HG03469 (cell line): ENCODE results near the gene ZNF844.
A peak's percentile ranks its signal among the peaks of the same experiment; 100 is the strongest.
"Not testable (repeated sequence)": the region's sequence is repeated elsewhere in the genome, so short reads cannot be mapped to it uniquely, and the experiment has no call there.

Source experiments
- ATAC-seq: cut with Tn5 transposase; IDR thresholded peaks from one replicate; pipeline ENCODE4 v1.9.1; 2021; ENCODE audit warnings: mild to moderate bottlenecking, moderate library complexity, moderate number of reproducible peaks; ENCODE audit not compliant: unreplicated experiment

Gene ZNF844

DNA sequence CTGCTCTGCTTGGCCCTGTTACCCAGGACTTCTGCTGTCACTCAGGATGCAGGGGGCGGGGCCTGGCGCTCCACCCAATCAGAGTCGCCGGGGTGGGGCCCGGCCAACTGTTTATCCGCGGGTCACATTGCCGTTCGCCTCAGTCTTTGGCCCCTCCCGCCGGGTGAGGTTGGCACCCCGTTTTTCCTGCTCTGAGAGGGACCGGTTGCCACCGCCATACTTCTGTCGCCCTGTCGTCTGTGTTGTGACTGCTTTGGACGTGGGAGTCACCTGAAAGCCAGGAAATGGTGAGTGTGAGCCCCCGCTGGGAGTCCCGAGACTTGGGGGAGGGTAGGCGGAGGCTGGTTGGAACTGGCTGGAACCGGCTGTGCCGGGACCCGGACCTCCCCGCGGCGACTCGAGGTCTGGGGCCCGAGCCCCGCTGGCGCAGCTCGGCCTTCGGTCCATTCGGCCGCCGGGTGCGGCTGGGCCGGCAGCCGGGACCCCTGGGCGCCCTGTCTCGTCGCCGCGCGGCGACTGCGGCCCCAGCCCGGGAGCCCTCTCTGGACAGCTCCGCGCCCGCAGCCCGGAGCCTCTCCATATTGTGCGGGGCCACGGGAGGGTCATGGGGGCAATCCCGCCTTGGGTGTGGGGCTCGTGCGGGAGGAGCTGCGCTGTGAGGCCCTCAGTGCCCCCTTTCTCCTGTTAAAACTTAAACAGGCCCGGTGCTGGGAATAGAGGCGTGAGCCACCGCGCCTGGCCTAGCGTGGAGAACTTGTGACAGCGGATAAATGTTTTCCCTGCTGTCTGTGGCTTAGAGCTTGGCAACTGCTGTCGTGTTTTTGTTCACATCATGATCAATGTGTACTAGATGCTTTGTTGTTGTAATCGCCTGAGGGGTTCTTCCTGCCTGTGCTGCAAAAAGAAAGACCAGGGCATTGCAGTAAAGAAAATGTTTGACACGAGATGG, at the start of gene ZNF844:
TSS of gene ZNF844 (plus strand) at position 142 of the 949 bp plus-strand sequence. CDS start at position 285, 143 bp downstream.
- peak; percentile 42 for ATAC-seq

DNA sequence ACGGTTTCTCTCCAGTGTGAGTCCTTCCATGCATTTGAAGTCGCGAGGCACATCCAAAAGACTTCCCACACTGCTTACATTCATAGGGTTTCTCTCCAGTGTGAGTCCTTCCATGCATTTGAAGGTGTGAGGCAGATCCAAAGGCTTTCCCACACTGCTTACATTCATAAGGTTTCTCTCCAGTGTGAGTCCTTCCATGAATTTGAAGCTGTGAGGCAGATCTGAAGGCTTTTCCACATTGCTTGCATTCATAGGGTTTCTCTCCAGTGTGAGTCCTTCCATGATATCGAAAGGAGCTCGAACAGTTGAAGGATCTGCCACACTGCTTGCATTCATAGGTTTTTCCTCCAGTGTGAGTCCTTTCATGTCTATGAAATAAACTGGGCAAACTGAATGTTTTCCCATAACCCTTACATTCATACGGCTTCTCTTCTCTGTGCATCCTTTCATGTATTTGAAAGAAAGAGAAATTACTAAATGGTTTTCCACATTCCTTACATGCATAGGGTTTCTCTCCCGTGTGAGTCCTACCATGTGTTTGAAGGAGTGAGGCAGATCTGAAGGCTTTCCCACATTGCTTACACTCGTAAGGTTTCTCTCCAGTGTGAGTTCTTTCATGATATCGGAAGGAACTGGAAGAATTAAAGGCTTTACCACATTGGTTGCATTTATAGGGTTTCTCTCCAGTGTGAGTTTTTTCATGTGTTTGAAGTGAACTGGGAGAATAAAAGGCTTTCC, 49.3 kb upstream of the ZNF844 start:
- ATAC-seq: no peak

DNA sequence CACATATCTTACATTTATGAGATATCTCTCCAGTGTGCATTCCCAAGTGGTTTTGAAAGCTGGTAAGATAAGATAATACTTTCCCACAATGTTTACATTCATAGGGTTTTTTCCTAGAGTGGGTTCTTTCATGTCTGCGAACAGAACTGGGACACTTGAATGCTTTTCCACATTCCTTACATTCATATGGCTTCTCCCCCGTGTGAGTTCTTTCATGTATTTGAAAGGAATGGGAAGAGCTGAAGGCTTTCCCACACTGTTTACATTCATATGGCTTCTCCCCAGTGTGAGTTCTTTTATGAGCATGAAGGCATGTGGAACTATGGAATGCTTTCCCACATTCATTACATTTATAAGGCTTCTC, 48.8 kb upstream of the ZNF844 start:
- ATAC-seq: no peak

DNA sequence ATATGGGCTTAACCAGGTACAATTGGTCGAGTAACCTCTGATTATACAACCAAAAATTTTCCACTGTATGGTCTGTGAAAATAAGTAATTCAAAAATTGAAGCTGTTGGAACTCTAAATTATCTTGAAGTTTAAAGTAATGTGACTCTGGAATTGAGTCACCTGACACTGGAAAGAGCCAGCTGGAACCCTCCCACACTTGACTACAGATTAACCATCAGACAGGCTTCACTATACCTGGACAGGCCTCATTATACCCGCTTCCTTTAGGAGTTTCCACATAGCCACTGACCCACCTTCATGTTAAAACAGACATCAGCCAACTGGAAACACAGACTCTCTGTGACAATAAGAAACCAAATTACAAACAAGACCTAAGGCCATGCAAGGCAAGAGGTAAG, 30.3 kb upstream of the ZNF844 start:
- no peak for ATAC-seq

DNA sequence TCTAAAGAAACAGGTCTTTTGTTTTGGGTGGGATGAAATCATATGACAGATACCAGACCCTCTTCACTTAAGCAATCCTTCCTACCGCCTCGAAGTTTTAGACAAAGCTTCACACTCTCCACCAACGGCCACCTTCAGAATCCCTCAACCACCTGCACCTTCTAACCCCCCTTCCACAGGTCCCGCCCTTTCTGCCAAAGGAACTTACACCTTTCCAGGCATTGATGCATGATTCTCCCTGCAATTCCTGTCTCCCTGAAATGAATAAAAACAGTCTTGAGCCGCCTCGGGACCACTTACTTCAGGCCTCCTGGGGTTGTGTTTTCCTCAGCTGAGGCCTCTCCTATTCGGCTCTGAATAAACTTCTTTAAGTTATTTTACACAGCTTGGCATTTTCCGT, 29.9 kb upstream of the ZNF844 start:
- ATAC-seq: no peak

DNA sequence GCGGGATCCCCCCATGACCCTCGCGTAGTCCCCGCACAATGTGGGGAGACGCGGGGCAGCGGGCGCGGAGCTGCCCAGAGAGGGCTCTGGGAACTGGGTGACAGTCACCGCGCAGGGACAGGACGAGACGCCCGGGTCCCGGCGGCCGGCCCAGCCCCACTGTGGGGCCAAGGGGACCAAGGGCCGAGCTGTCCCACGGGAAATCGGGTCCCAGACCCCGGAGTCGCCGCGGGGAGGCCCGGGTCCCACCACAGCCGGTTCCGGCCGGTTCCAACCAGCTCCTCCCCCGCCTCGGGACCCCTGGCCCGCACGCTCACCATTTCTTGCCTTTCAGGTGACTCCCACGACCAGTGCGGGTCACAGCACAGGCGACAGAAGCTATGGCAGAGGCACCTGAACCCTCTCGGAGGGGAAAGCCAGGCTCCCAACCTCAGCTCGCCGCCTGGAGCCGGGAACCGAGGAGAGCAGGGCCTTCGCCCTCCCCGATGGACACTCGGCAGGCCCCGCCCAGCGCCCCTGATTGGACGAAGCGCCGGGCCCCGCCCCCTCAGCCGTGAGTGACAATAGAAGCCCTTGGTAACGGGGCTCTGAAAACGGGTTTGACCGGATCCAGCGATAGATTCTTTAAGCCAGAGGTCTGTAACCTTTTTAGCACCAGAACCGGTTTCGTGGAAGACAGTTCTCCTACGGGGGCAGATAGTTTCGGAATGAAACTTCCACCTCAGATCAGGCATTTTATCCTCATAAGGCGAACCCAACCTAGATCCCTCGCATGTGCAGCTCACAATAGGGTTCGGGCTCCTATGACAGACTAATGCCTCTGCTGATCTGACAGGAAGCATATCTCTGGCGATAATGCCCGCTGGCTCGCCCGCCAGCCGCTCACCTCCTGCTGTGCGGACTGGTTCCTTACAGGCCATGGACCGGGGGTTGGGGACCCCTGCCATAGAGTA, 29.0 kb upstream of the ZNF844 start, which contains the start of gene ZNF433:
TSS of gene ZNF433 (minus strand) at position 460 of the 953 bp plus-strand sequence. CDS start at position 320, 140 bp downstream.
- ATAC-seq: no peak

DNA sequence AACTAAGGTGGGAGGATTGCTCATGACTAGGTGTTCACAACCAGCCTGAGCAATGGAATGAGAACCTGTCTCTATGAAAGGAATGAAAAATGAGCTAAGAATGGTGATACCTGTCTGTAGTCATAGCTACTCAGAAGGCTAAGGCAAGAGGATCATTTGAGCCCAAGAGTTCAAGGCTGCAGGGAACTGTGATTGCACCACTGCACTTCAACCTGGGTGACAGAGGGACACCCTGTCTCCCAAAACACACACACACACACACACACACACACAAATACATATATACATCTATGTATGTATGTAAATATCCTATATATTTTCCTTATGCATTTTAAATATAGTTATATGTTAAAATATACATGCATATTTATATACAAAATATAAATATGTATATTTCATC, 21.6 kb upstream of the ZNF844 start:
- no peak for ATAC-seq

DNA sequence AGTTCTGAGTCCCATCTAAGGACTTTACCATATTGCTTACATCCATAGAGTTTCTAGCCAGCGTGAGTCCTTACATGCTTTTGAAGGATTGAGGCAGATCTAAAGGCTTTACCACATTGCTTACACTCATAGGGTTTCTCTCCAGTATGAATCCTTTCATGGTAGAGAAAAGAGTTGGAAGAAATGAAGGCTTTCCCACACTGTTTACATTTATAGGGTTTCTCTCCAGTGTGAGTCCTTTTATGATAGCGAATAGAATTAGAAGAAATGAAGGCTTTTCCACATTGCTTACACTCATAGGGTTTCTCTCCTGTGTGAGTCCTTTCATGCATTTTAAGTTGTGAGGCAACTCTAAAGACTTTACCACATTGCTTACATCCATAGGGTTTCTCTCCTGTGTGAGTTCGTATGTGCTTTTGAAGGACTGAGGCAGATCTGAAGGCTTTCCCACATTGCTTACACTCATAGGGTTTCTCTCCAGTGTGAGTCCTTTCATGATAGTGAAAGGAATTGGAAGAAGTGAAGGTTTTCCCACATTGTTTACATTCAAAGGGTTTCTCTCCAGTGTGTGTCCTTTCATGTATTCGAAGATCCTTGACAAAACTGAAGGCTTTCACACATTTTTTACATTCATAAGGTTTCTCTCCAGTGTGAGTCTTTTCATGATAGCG, 20.6 kb upstream of the ZNF844 start:
- no peak for ATAC-seq

DNA sequence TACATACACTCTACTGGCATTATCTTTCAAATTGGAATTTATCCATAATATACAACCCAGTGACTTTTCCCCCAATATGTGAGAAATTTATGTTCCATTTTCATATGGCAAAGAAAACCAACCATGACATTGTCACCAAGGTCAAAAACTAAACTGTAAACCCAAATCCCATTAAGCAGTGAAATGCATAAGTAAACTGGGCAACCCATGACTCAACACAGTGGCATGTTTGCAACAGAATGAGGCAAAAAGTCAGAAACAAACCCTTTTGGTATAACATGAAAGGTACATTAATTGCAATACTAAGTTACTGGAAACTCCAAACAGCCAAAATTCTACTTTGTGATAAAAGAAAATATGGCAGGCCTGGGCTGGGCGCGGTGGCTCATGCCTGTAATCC, 16.7 kb upstream of the ZNF844 start:
- ATAC-seq: no peak

DNA sequence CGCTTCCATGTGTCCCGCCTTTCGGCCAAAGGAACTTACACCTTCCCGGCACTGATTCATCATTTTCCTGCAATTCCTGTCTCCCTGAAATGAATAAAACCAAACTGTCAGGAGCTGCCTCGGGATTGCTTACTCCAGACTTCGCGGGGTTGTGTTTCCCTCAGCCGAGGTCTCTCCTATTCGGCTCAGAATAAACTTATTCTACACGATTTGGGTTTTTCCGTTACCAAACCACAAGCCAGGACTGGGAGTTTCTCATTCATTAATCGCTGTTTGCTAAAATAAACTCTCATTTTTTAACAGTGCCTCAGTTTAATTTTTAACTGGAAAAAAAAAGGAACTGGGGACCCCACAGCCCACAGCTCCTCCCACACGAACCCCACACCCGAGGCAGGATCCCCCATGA, 12.4 kb upstream of the ZNF844 start:
- ATAC-seq: no peak

DNA sequence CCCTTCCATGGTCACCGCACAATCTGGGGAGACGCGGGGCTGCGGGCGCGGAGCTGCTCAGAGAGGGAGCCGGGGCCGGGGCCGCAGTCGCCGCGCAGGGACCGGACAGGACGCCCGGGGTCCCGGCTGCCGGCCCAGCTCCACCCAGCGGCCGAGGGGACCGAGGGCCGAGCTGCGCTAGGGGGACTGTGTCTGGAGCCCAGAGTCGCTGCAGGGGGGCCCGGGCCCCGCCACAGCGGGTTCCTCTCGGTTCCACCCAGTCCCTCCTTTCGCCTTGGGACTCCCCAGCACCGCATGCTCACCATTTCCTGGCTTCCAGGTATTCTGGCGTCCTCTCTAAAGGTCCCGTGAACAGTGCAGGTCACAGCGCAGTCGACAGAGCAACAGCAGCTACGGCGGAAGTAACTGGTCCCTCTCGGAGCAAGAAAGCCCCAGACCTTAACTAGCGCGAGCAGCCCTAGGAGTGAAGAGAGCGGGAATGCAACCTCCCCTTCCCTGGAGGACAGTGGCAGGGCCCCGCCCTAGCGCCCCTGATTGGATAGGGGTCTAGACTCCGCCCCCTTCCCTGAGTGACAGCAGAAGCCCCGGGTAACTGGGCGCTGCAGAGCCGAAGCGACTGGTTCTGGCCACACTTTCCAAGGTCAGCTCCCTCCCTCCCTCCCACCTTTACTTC, 11.9 kb upstream of the ZNF844 start, which contains the start of gene ZNF878:
TSS of gene ZNF878 (minus strand) at position 465 of the 673 bp plus-strand sequence. CDS start at position 305, 160 bp downstream.
- ATAC-seq: no peak

DNA sequence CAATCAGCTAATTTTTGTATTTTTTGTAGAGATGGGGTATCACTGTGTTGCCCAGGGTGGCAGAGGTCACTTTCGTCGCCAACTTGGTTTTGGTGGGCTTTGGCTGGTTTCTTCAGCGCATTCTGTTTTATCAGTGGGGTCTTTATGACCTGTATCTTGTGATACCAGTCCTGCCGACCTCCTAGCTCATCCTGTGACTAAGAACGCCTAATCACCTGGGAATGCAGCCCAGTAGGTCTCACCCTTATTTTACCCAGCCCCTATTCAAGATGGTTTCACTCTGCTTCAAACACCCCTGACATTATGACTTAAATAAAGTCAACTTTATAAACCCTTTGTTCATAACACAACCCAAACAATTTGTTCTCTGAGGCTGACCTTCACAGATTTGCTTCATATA, 8.7 kb upstream of the ZNF844 start:
- ATAC-seq: no peak

DNA sequence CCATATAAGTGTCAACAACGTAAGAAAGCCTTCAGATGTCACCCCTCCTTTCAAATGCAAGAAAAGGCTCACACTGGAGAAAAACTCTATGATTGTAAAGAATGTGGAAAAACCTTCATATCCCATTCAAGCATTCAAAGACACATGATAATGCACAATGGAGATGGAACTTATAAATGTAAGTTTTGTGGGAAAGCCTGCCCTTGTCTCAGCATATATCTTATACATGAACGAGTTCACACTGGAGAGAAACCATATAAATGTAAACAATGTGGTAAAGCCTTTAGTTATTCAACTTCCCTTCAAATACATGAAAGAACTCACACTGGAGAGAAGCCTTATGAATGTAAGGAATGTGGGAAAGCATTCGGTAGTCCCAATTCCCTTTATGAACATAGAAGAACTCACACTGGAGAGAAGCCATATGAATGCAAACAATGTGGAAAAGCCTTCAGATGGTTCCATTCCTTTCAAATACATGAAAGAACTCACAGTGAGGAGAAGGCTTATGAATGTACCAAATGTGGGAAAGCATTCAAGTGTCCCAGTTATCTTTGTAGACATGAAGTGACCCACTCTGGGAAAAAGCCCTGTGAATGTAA, 11.1 kb downstream of the ZNF844 start:
- no peak for ATAC-seq

DNA sequence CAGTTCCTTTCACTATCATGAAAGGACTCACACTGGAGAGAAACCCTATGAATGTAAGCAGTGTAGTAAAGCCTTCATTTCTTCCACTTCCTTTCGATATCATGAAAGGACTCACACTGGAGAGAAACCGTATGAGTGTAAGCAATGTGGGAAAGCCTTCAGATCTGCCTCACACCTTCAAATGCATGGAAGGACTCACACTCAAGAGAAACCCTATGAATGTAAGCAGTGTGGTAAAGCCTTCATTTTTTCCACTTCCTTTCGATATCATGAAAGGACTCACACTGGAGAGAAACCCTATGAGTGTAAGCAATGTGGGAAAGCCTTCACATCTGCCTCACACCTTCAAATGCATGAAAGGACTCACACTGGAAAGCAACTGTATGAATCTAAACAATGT, 11.8 kb downstream of the ZNF844 start:
- not testable (repeated sequence) for ATAC-seq

DNA sequence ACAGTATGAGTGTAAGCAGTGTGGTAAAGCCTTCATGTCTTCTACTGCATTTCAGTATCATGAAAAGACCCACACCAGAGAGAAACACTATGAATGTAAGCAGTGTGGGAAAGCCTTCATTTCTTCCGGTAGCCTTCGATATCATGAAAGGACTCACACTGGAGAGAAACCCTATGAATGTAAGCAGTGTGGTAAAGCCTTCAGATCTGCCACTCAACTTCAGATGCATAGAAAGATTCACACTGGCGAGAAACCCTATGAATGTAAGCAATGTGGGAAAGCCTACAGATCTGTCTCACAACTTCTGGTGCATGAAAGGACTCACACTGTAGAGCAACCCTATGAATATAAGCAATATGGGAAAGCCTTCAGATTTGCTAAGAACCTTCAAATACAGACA, 12.8 kb downstream of the ZNF844 start:
- no peak for ATAC-seq

DNA sequence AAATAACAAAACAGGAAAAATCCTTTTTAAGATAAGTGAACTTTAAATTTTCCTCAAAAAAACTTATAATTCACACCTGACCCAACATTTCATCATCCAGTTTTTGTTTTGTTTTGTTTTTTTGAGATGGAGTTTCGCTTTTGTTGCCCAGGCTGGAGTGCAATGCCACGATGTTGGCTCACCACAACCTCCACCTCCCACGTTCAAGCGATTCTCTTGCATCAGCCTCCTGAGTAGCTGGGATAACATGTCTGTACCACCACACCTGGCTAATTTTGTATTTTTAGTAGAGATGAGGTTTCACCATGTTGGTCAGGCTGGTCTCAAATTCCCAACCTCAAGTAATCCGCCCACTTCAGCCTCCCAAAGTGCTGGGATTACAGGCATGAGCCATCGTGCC, 18.8 kb downstream of the ZNF844 start:
- not testable (repeated sequence) for ATAC-seq

DNA sequence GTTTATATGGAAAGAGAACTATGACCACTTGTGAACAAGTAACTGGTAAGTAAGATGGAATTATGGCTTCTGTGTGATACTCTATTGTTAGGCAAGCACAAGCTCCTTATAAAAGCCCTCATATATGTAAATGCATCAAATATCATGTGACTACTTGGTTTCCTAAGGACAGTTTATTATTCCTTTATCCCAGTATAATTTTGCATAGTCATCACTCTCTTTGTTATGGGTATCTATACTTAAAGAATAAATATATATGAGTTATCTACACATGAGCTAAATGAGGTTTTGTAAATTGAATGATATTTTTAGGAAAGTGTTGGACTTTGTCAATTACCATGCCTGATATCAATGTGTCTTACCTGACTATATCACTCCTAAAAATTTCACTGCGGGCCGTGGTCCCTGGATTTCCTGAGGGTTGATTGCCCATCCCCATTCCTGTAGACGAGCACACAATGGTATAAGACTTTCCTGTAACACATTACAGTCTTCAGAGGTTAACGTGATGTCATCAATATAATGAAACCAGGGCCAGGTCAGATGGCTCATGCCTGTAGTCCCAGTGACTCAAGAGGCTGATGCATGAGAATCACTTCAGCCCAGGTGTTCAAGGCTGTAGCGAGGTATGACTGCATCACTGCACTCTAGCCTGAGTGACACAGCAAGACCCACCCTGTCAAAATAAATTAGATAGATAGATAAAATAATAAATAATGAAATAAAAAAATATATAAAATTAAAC, 20.7 kb downstream of the ZNF844 start:
- ATAC-seq: no peak

DNA sequence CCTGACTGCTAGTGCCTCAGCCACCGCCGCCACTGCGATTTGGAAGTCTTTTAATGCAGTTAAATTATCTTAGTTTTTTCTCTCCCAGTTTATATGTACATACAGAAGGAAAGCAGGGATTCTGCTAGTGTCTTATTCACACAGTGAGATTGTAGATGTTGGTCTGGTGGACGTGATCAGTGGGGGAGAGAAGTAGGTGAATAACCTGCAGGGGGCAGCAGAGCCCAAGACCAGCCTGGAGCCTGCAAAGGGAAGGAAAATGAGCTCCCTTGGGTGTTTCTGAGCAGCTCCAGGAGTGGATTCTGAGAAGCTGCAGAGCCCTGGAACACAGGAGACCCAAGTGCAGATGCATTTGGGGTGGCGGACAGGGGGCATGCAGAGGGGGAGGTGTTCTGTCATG, 26.3 kb downstream of the ZNF844 start:
- no peak for ATAC-seq
